B cell (primary cell): ENCODE measurements around the gene NECAB2.

ENCODE experiments used
- CTCF ChIP-seq: fragments of 200-600 bp; IDR thresholded peaks from one replicate; pipeline ENCODE4 v1.8.0; 2022; ENCODE audit warnings: antibody characterized with exemption, mild to moderate bottlenecking
- EZH2 ChIP-seq: IDR thresholded peaks from 2 replicates; pipeline ENCODE4 v1.6.1; 2012; ENCODE audit warnings: borderline replicate concordance, low read depth, mild to moderate bottlenecking, moderate library complexity, low read length; ENCODE audit not compliant: insufficient read depth, poor library complexity, severe bottlenecking

- TF ChIP-seq EZH2, result no peak
- no peak for TF ChIP-seq CTCF
These were observed 28.6 kb downstream of the NECAB2 start for GRCh38 chr16:83996481-83997252.
